GM19372 (cell line): ENCODE results near the gene ABCD3.
A peak's percentile ranks its signal among the peaks of the same experiment; 100 is the strongest.

Source experiments
- ATAC-seq: cut with Tn5 transposase; IDR thresholded peaks from one replicate; pipeline ENCODE4 v1.9.1; 2021; ENCODE audit warnings: mild to moderate bottlenecking, low read depth, moderate library complexity; ENCODE audit not compliant: unreplicated experiment

ABCD3 gene

DNA sequence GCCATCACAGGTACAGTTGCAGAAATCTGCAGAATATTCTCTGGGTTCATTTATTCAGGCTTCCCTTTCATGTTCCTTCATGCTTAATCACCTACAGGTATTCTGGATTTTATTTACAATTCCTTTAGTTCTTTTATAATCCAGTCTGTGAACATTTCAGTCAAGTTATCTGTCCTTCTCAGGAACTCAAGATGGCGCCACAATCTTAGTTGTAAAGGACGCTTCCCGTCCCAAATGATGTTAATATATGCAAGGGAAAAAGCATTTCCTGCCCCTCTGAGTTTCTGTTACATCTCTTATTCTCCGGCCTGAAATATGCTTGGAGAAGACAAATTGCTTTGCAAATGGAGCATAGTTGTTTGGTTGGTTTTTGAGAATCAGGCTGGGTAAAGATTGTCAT, 104.1 kb downstream of the ABCD3 start:
- no peak for ATAC-seq

DNA sequence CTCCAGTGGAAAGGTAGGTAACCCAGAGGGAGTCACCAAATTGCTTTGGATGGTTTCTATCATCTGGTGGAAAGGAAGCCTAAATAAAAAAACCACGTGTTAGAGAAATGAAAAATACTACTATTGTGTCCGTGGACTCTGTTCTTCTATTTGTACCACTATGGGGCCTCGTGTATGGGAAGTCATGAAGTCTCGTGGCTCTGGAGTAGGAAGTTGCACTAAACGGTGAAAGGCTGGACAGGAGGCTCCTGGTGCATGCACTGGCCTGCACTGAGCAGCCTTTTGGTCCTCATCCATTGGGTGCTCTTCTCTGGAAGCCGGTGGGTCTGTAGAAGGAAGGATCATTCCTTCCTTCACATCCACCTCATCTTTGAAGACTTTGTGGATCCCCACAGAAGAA, 106.3 kb downstream of the ABCD3 start:
- no peak for ATAC-seq

DNA sequence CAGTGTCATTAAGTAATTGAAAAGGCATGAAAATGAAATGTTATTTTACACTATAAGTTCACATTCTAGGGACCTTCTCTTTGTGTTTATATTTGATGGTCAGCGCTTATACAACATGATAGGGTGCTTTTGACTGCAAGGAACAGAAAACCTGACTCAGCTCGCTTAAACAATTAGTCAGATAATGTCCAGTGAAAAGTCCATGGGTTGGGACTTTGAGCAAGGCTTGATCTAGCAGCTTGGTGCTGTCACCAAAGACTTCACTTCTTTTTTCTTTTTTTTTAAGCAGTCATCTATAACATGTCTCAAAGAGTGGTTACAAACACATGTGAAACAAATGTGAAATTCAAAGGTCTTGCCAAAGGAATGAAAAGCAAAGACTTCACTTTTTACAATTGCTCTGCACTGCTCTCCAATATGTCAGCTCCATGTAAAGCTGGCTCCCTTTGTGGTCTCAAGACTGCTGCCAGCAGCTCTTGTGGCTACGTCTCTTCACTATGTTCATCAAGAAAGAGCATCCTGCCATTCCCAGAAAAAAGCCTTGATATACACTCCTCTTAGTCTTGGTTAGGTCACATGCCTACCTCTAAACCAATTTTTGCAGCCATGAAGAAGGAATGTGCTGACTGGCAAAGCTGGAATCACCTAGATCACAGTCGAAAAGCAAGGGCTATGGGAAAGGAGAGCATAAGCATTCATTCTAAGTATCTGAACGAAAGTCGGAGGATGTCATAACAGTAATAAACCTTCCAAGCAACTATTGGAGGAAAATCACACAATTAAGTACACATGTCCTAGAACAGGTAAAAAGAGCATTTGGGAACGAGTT, 108.2 kb downstream of the ABCD3 start:
- ATAC-seq, result no peak

DNA sequence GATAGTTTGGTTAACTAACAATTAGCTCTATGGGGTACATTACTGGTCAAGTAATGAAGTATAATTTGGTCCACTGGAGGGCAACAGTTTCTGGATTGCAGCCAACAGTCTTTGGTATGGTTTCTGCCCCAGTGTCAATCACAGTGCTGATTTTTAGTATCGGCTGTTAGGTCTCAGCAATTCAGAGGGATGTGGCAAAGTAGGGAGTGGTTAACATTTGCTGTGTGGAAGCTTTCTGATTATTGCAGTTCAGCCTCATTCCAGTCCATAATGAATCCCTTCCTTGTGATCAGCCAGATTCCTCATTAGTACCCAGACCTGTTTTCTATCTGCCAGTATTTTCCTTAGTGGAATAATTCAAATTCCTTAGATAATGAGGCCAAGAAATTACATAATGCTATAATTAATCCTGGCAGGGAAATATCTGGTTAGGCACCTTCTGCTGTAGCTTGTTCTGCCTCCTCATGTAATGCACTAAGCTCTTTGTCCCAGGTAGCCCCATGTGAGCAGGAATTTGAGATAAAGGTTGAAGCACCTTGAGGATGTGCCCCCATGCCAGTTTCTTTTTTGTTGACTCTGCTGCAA, 109.3 kb downstream of the ABCD3 start:
- no peak for ATAC-seq

DNA sequence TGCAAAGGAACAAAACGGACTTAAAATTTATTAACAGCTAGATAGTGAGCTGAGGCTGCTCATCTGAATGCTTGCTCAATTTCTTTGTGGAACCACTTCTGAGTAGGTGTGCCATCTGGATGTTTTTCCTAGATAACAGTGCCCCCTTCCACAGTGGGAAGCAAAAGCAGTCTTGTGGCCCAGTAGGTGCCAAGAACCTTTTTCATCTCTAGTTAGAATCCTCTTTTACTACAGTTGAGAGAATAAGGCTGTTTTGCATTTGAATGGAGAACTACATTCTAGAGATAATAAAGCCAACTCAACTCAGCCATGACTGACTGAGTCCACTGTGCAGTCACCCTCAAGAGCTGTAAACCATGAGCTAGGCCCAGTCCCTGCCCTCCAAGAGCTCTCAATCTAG, 110.1 kb downstream of the ABCD3 start:
- no peak for ATAC-seq

DNA sequence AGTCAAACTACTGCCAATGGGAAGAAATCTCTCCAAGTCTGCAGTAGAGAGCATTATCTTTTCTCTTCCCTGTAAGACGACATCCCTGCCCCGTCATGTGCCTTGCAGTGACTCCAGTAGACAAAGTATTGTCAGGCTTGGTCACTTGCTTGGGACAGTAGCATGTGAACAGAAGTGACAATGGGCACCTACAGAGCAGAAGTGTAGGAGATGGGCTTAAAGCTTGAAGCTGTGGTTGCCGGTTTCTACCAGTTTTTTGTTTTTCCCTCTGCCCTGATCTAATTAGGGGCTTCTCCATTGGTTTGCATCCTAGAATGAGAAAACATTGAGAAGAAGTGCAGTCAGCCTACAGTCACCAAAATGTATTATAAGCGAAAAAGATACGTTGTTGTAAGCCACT, 110.6 kb downstream of the ABCD3 start:
- ATAC-seq, result no peak

DNA sequence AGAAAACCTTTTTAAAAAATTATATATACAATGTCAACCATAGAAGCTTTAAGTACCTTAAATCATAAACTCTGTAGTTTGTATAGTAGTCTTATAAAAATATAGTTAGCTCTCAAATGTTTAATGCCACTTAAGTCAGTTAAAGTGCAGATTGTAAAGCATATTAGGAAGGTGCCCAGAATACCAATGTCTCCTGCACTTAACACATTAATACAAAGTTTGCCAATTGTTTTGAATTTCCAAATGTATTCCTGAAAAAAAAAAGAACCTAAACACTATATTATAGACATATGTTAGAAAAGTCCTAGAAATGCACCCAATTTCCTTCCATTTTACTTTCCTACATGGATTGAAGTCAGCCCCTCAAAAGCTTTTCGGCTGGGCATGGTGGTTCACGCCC, 111.2 kb downstream of the ABCD3 start:
- no peak for ATAC-seq

DNA sequence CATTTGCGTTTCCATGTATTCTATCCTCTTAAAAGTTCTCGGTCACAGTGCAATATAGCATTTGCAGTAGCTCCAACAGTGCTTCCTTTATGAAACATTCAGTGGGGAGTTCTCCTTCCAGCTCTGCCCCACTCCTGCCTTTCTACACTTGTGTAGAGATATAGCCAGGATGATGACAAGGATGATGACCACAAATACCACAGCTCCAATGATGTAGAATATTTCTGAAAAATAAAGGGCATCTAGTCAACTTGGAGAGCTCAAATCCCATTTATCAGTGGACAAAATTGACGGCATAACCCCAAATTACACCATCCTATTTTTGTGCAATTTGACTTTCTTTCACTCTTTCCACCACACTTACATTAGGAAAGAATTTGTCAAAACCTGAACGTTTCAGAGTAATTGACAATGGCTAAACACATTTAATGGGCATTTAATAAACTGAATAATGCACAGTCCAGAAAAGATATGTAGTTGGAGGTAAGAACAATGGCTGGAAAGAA, 112.2 kb downstream of the ABCD3 start:
- no peak for ATAC-seq

DNA sequence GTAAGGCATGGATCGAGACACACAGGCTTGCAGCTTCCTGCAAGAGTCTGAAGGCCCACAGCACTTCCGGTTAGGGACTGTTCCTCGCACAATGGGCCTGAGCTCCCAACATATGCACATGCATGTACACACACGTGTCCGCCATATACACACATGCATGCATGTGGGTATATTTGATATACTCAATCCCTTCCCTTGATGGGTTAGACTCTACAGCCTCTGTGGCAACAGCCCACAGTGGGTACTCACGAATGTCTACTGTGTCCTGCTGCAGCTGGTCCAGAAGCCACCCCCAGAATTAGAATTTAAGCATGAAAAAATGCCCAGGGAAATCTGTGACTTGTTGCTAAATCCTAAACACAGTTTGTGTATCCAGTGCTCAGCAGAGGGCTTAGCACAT, 113.5 kb downstream of the ABCD3 start:
- no peak for ATAC-seq

DNA sequence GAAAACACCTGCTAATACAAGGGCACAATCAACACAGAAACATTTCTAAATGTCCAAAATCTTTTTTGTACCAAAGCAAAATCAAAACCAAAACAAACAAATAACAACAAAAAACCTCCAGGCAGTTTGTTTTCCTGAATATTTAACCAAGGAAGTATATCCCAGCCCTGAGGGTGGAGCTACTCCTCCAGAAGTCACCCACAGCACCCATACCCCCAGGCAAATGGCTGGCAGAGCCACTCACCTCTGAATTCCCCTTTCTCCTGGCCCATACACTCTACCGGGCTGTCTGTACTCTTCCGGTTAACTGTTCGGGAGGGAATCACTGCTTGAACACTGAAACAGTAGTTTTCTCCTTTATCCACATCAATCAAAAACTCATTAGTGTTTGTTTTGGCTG, 113.9 kb downstream of the ABCD3 start:
- no peak for ATAC-seq

DNA sequence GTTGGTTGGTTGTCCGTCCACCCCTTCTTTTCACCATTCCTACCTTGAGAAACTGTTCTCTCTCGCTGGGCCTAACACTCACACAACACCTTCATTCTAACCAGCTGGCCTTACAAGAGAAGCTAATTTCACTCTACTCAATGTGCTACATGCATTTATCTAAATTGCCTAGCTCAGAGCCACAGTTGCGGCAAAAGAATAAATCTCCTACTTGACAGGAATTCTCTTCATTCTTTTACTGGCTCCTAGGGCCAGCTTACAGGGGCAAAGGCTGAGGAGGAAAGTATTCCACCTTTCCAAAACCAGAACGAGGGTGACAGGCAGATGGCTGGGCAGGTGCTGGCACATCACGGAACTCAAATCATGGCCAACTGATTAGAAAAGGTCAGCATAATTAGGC, 116.9 kb downstream of the ABCD3 start:
- no peak for ATAC-seq

DNA sequence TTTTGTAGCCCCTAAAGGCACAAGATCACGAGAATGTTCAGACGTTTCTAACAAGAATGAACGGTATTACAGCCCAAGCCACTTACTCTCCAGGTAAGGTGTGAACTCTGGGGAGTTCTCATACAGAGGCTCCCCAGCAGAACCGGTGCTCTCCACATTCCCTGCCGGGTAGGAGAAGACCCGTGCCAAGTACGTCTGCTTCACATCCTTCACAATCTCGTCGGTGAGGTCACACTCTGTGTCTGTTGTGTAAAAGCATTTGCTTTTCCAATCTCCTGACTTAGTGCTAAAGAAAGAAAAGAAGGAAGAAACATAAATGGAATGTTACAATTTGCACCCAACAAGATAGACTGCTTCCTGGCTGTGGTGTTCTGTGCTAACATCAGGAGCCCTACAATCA, 117.7 kb downstream of the ABCD3 start:
- ATAC-seq, result no peak

DNA sequence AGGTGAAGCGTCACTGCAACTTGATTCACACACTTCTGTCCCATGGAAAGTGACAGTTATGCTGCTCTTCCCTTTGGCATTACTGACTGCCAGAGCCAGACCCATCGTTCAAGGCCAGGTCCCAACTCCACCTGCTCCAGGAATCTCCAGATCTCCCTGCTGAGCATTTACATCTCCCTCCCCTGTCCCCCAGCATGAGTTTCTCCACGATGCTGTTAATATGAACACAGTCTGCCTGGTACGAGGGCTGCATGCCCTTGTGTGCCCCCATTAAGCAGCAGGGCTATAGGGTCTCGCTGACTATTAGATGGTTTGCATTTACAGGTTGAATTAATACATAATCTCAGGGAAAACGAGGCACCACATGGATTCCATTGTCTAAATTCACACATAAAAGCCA, 119.1 kb downstream of the ABCD3 start:
- no peak for ATAC-seq

DNA sequence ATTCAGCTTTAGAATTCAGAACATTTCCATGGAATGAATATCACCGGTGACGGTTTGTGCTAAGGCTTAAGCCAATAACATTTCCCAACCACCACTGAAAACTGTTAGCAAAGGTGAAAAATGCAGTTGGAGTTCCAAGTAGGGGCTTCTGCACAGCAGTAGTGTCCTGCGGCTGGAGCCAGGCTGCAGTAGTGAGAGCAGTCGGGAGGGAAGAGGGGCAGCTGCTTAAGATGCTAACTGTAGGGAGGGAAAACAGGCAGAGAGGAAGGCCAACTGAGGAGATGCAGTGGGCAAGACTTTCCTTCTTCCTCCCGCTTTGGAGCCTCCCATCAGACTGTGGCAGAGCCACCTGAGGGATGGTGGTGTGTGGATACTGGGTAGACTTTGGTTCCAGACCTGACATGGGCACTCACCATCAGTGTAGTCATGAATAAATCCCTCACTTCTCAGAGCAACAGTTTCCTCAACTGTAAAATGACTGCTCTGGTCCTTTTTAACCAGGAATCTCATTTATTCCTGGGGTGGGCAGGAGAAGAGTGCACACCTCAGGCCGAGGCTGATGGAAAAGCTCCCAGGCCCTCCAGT, 120.1 kb downstream of the ABCD3 start:
- no peak for ATAC-seq

DNA sequence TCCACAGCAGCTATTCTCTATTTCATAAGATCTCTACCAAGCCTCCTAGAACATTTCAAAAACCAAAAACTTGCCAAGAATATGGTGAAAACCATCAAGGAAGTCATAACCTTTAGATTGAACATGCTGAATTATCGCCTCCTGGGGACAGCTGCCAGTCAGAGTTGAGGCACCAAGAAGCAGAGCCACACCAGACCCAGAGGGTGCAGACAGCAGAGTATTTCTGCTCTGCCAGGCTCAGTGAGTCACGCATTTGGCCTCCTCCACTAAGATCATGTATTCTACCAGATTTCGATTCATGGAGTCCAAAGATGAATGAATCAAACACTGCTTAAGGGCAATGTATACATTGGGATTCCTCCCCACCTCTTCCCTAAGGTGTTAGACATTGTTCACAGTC, 121.3 kb downstream of the ABCD3 start:
- ATAC-seq, result no peak

DNA sequence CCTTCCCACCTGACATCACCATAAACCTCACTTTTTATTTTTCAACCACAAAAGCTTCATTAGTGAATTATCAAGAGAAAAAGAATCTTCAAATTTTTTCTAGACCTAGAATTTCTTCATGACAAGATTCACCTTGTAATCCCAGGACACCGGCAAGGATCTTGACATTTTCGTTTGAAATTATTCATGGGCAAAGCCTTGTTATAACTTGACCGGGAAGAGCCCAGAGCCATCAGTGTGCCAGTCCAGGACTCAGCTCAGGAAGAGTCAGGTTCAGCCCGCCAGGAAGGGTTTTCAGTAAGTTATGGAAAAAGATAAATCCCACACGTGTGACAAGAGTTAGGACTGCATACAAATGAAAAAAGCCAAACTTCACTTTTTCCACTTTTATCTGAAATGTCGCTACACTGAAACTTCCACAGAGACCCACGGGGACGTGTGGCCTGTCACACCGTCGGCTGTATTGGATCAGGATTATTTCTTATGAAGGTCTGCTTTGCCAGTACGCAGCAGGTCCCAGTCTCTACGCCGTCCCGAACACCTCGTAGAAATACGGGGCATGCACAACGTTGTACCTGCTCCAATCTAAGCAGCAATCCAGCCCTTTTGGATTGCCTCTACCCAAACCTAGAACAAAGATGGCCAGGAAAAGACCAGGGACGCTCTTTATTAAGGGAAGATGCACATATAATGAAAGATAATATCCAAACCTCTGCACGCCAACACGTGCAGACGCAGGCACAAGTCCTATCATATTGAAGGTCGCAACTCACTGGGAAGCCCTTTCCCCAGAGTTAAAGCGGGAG, 122.5 kb downstream of the ABCD3 start:
- ATAC-seq, result no peak

DNA sequence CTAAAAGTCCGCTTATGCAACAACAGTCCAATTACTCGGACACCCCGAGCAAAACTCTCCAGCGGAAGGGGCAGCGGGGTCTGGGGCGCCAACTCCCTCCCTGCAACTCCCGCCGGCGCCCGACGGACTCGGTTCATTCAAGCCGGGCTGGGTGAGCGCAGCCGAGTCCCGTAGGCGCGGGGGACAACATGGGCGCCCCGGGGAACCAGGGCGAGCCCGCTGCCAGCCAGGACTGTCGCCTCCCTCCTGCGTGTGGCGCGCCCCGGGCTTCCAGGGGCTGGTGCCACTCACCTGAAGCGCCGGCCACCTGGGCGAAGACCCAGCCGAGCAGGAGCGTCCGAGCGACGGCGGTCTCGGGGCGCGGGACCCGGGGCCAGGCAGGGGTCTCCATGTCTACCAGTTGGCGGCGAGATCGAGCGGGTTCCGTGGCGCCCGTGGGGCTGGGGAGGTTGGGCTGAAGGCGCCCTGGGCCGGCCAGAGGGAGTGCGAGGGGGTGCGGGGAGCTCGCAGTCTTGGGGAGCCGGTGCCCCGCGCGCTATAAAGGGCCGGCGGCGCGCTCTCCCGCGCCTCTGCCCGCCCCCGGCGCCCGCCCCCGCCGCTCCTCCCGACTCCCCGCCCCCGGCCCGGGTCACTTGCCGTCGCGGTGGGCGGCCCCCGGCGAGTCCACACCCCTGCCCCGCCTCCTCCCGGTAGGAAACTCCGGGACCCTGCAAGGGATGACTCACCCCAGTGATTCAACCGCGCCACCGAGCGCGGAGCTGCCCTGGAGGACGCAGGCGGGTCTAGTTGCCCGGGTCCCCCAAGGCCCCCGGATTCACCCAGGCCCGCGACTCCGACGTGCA, 123.3 kb downstream of the ABCD3 start, which contains the start of gene F3:
TSS of gene F3 (minus strand) at position 514 of the 842 bp plus-strand sequence. CDS start at position 391, 123 bp downstream.
- ATAC-seq, result peak; percentile 75

DNA sequence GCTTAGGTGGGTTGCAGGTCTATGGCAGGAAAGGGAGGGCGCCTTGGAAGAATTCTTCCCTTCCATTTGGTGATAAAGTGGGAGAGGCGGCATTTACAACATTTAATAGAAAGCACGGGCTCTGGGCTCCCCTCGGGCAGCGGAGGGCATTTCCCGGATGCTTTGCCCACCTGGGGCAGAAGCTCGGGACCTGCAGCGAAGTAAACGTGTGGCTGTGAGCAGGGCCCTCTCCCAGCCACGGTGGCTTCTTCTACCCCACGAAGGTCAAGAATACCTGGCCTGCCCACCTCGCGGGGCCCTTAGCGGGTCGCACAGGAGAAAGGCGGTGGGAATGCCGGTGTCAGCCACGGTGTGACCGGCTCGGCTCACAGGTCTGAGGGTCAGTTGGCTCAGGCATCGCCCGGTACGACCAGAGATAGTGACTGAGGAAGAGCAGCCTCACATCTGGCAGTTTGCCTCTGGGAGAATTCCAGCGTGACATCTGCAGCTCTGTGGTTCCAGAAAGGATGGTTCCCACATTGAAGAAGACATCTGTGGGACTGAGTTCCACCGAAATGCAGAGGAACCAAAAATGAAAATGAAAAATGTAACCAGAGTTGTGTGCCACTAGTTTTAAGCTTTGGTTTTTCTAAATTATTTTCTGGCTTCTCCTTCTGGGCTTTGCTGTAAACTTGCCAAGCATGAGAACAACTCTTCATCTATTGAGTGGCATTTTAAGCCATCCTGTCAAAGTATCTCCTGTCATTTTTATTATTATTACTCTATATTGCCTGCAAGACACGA, 124.1 kb downstream of the ABCD3 start:
- peak; percentile 28 for ATAC-seq

DNA sequence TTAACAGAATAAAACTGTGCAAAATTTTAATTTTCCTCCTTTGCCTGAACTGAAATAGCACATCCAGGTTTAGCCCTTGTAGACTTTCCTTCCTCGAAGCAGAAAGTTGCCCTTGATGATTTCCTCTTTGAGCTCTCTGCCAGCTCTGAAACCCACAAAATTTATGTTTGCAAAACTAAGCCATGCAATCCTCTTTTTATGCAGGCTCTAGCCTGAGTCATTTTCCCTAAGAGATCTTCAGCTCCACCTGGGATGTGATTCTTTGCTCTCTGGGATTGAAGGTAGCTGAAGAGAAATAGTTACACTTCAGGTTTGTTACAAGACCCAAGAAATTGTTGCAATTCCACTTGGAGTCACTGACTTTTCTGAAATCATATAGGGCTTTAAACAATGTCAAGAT, 124.8 kb downstream of the ABCD3 start:
- ATAC-seq, result no peak
